CD8-positive, alpha-beta memory T cell (primary cell): Measurements from ENCODE around the gene IQCC. TPM values are rescaled to one million over a fixed set of nuclear protein-coding genes. Genes with fewer than 3 reads are reported as not detected.
A peak's percentile ranks its signal among the peaks of the same experiment; 100 is the strongest.

Experiments used
- CTCF ChIA-PET: fragments of 350-600 bp; sonication (Branson Sonifier 250); formaldehyde crosslinking; loops from one replicate; lab custom pipeline; 2021; ENCODE audit warnings: antibody characterized with exemption; lab: Charles Lee
- POLR2A ChIA-PET: fragments of 350-600 bp; sonication (Branson Sonifier 250); formaldehyde crosslinking; loops from one replicate; lab custom pipeline; 2021; ENCODE audit warnings: antibody characterized with exemption; lab: Charles Lee
- DNase-seq, 5 donors: peaks; one replicate each; pipeline versions ENCODE4 v3.0.0 to v3.0.0-alpha.2; 2020 to 2022; ENCODE audit warnings: mixed read lengths in 1 of 5
- H3K27ac ChIP-seq: one replicate; pipeline ENCODE4 v1.7.0; 2013; ENCODE audit warnings: low read depth, mild to moderate bottlenecking, low read length, moderate library complexity
- H3K27me3 ChIP-seq: 2 replicates; pipeline ENCODE4 v1.7.0; 2013; ENCODE audit warnings: low read length, mild to moderate bottlenecking; ENCODE audit not compliant: insufficient read depth, poor library complexity, severe bottlenecking
- H3K36me3 ChIP-seq: 2 replicates; pipeline ENCODE4 v1.7.0; 2013; ENCODE audit warnings: mild to moderate bottlenecking, low read length, moderate library complexity; ENCODE audit not compliant: insufficient read depth
- H3K4me1 ChIP-seq: 2 replicates; pipeline ENCODE4 v1.7.0; 2013; ENCODE audit warnings: mild to moderate bottlenecking, low read length, moderate library complexity; ENCODE audit not compliant: insufficient read depth
- H3K4me3 ChIP-seq: 2 replicates; pipeline ENCODE4 v1.7.0; 2013; ENCODE audit warnings: mild to moderate bottlenecking, low read length
- H3K9me3 ChIP-seq: 2 replicates; pipeline ENCODE4 v1.7.0; 2013; ENCODE audit warnings: mild to moderate bottlenecking, low read length
- H3K27ac Mint-ChIP-seq, 8 donors: one replicate each; pipeline ENCODE4 v1.8.0; 2020 to 2021; ENCODE audit warnings: mixed read lengths in 8 of 8, mild to moderate bottlenecking in 6 of 8, inconsistent platforms in 3 of 8, moderate library complexity in 3 of 8
- H3K27me3 Mint-ChIP-seq, 2 donors: one replicate each; pipeline ENCODE4 v1.8.0; 2020 to 2021; ENCODE audit warnings: mixed read lengths in 2 of 2, mild to moderate bottlenecking in 1 of 2, moderate library complexity in 1 of 2
- H3K36me3 Mint-ChIP-seq, 3 donors: one replicate each; pipeline ENCODE4 v1.8.0; 2020 to 2021; ENCODE audit warnings: mixed read lengths in 3 of 3, inconsistent platforms in 1 of 3, mild to moderate bottlenecking in 1 of 3
- H3K4me1 Mint-ChIP-seq, 3 donors: one replicate each; pipeline ENCODE4 v1.8.0; 2020 to 2021; ENCODE audit warnings: mixed read lengths in 3 of 3, inconsistent platforms in 1 of 3, mild to moderate bottlenecking in 1 of 3
- H3K4me3 Mint-ChIP-seq, 7 donors: one replicate each; pipeline ENCODE4 v1.8.0; 2020 to 2021; ENCODE audit warnings: mixed read lengths in 7 of 7, mild to moderate bottlenecking in 6 of 7, moderate library complexity in 4 of 7, inconsistent platforms in 2 of 7
- H3K9me3 Mint-ChIP-seq, 5 donors: one replicate each; pipeline ENCODE4 v1.8.0; 2020 to 2022; ENCODE audit warnings: mixed read lengths in 5 of 5, mild to moderate bottlenecking in 3 of 5, moderate library complexity in 2 of 5, inconsistent platforms in 1 of 5
- polyA plus RNA-seq: library from polyadenylated mRNA; unstranded; fragments of 300-500 nt; fragmentation: Illumina TruSeq; gene quantifications from one replicate; pipeline ENCODE4 v1.2.3, GENCODE V29; 2021
- total RNA-seq, 2 experiments: library from RNA; stranded (reverse); gene quantifications; one replicate each; pipeline ENCODE4 v1.2.3, GENCODE V29; 2021

The IQCC gene
- total and polyA plus RNA-seq, 3 experiments from 2014 or later, result 1.6 to 5.7 (median 5.6) TPM

- peaks cover 23% of the 10 kb centered on the region for H3K36me3 ChIP-seq
- no peak overlapping the region for H3K4me3 ChIP-seq
- peak overlapping the region in 2 of 8 donors; percentile 39 to 61 for H3K27ac Mint-ChIP-seq
- no peaks in the 10 kb centered on the region for H3K4me1 ChIP-seq
- CTCF ChIA-PET, result interaction anchor here (1.2 to 2.5 kb wide), 3 partner anchors 9 to 16 kb away, joined by 3 to 8 read pairs (median 4); no protein-coding TSS in a partner anchor
- H3K27me3 ChIP-seq, result no peaks in the 10 kb centered on the region
- no peaks in the 10 kb centered on the region for H3K9me3 Mint-ChIP-seq
- H3K36me3 Mint-ChIP-seq, result peaks cover 5 to 46% (median 14%) of the 10 kb centered on the region in 3 donors
- no peaks in the 10 kb centered on the region for H3K9me3 ChIP-seq
- no peak overlapping the region for H3K4me3 Mint-ChIP-seq
- H3K4me1 Mint-ChIP-seq, result peaks cover 4 to 13% (median 5%) of the 10 kb centered on the region in 3 donors
- POLR2A ChIA-PET, result no interaction called here
- no peak overlapping the region for H3K27ac ChIP-seq
- no peak for DNase-seq
- no peaks in the 10 kb centered on the region for H3K27me3 Mint-ChIP-seq
Measured at GRCh38 chr1:32231843-32232432, 26.5 kb downstream of the IQCC start.

- DNase-seq, result no peak
- Mint-ChIP-seq H3K36me3 (peaks cover 5 to 39% (median 10%) of the 10 kb centered on the region in 3 donors), H3K27ac (peak overlapping the region in 2 of 8 donors; percentile 39 to 48), H3K9me3 (no peaks in the 10 kb centered on the region), H3K4me1 (peaks cover 1 to 12% (median 3%) of the 10 kb centered on the region in 3 donors), H3K27me3 (no peaks in the 10 kb centered on the region), H3K4me3 (no peak overlapping the region)
- POLR2A ChIA-PET, result interaction anchor here (0.6 kb wide), 1 partner anchor 105 kb away, joined by 7 read pairs; no protein-coding TSS in a partner anchor
- Histone ChIP-seq H3K4me1 (no peaks in the 10 kb centered on the region), H3K27me3 (no peaks in the 10 kb centered on the region), H3K36me3 (peaks cover 18% of the 10 kb centered on the region), H3K27ac (no peak overlapping the region), H3K9me3 (no peaks in the 10 kb centered on the region), H3K4me3 (no peak overlapping the region)
- CTCF ChIA-PET, result interaction anchor here (1.9 to 2.5 kb wide), 2 partner anchors 8 to 16 kb away, joined by 4 to 8 read pairs; no protein-coding TSS in a partner anchor
Measured at GRCh38 chr1:32232558-32233304, 27.3 kb downstream of the IQCC start.

GRCh38 chr1:32234792-32235191 is 29.3 kb downstream of the IQCC start:
- no peak for DNase-seq
- H3K4me1 Mint-ChIP-seq, result peaks cover 0 to 5% (median 3%) of the 10 kb centered on the region in 3 donors
- ChIA-PET CTCF (interaction anchor here (1.2 to 7.2 kb wide), 3 partner anchors 14 to 19 kb away, joined by 5 to 77 read pairs (median 6); partner anchors contain the start of genes FAM167B and LCK), POLR2A (interaction anchor here (0.6 kb wide), 1 partner anchor 39 kb away, joined by 3 read pairs; no protein-coding TSS in a partner anchor)
- Histone ChIP-seq H3K4me1 (peaks cover under 1% of the 10 kb centered on the region), H3K36me3 (peaks cover 7% of the 10 kb centered on the region), H3K27me3 (no peaks in the 10 kb centered on the region), H3K4me3 (no peak overlapping the region), H3K9me3 (no peaks in the 10 kb centered on the region), H3K27ac (no peak overlapping the region)
- no peak overlapping the region for H3K4me3 Mint-ChIP-seq
- H3K27ac Mint-ChIP-seq, result no peak overlapping the region
- H3K36me3 Mint-ChIP-seq, result peaks cover 0 to 22% (median 0%) of the 10 kb centered on the region in 3 donors
- H3K9me3 Mint-ChIP-seq, result no peaks in the 10 kb centered on the region
- no peaks in the 10 kb centered on the region for H3K27me3 Mint-ChIP-seq

GRCh38 chr1:32239337-32239736 is 33.9 kb downstream of the IQCC start:
- H3K36me3 ChIP-seq, result no peaks in the 10 kb centered on the region
- Mint-ChIP-seq H3K9me3 (no peaks in the 10 kb centered on the region), H3K4me1 (peaks cover 5 to 32% (median 6%) of the 10 kb centered on the region in 3 donors), H3K27me3 (no peaks in the 10 kb centered on the region), H3K36me3 (peaks cover 0 to 2% (median 0%) of the 10 kb centered on the region in 3 donors), H3K27ac (peak overlapping the region in 2 of 8 donors; percentile 68 to 89), H3K4me3 (peak overlapping the region; percentile 89 to 94 (median 92))
- DNase-seq, result no peak
- ChIA-PET POLR2A (interaction anchor here (0.6 to 2.6 kb wide), 4 partner anchors 35 to 96 kb away, joined by 3 to 17 read pairs (median 6); partner anchors contain the start of genes HDAC1 and MARCKSL1), CTCF (interaction anchor here (1.4 to 7.2 kb wide), 7 partner anchors 10 to 133 kb away, joined by 4 to 77 read pairs (median 9); partner anchors contain the start of genes FAM167B, HDAC1 and LCK)
- H3K4me1 ChIP-seq, result peaks cover 16% of the 10 kb centered on the region
- H3K27ac ChIP-seq, result no peak overlapping the region
- H3K4me3 ChIP-seq, result no peak overlapping the region
- no peaks in the 10 kb centered on the region for H3K27me3 ChIP-seq
- no peaks in the 10 kb centered on the region for H3K9me3 ChIP-seq

GRCh38 chr1:32239790-32240139 is 34.3 kb downstream of the IQCC start:
- peak overlapping the region; percentile 89 to 94 (median 92) for H3K4me3 Mint-ChIP-seq
- peak overlapping the region in 2 of 8 donors; percentile 71 to 88 for H3K27ac Mint-ChIP-seq
- ChIA-PET POLR2A (interaction anchor here (0.6 to 2.6 kb wide), 9 partner anchors 9 to 96 kb away, joined by 3 to 31 read pairs (median 4); partner anchors contain the start of genes CCDC28B, HDAC1, LCK and MARCKSL1), CTCF (interaction anchor here (0.7 to 7.2 kb wide), 21 partner anchors 8 to 138 kb away, joined by 3 to 77 read pairs (median 5); partner anchors contain the start of genes CCDC28B, FAM167B, HDAC1 and LCK)
- H3K9me3 Mint-ChIP-seq, result no peaks in the 10 kb centered on the region
- no peaks in the 10 kb centered on the region for H3K27me3 ChIP-seq
- H3K4me3 ChIP-seq, result peak overlapping the region; percentile 96
- no peaks in the 10 kb centered on the region for H3K27me3 Mint-ChIP-seq
- no peaks in the 10 kb centered on the region for H3K9me3 ChIP-seq
- H3K4me1 Mint-ChIP-seq, result peaks cover 5 to 32% (median 6%) of the 10 kb centered on the region in 3 donors
- peaks cover 0 to 2% (median 0%) of the 10 kb centered on the region in 3 donors for H3K36me3 Mint-ChIP-seq
- H3K36me3 ChIP-seq, result no peaks in the 10 kb centered on the region
- DNase-seq, result no peak
- H3K27ac ChIP-seq, result no peak overlapping the region
- H3K4me1 ChIP-seq, result peaks cover 16% of the 10 kb centered on the region

GRCh38 chr1:32240140-32240951 is 34.9 kb downstream of the IQCC start:
- Mint-ChIP-seq H3K27ac (peak overlapping the region in 7 of 8 donors; percentile 56 to 88 (median 80)), H3K4me1 (peaks cover 5 to 32% (median 6%) of the 10 kb centered on the region in 3 donors)

More at GRCh38 chr1:32240140-32240951, 34.9 kb downstream of the IQCC start:
- H3K27me3 Mint-ChIP-seq, result no peaks in the 10 kb centered on the region
- H3K9me3 Mint-ChIP-seq, result no peaks in the 10 kb centered on the region
- H3K36me3 Mint-ChIP-seq, result peaks cover 0 to 2% (median 0%) of the 10 kb centered on the region in 3 donors
- H3K27ac ChIP-seq, result peak overlapping the region; percentile 24
- H3K4me3 Mint-ChIP-seq, result peak overlapping the region; percentile 89 to 94 (median 92)
- H3K36me3 ChIP-seq, result no peaks in the 10 kb centered on the region
- CTCF ChIA-PET, result interaction anchor here (0.7 to 7.2 kb wide), 35 partner anchors 8 to 137 kb away, joined by 3 to 77 read pairs (median 4); partner anchors contain the start of genes CCDC28B, FAM167B, HDAC1 and IQCC
- peak overlapping the region; percentile 96 for H3K4me3 ChIP-seq
- H3K4me1 ChIP-seq, result peaks cover 16% of the 10 kb centered on the region
- DNase-seq, result peak; percentile 58 to 76 (median 62)
- no peaks in the 10 kb centered on the region for H3K9me3 ChIP-seq
- POLR2A ChIA-PET, result interaction anchor here (0.5 to 2.6 kb wide), 16 partner anchors 8 to 143 kb away, joined by 3 to 31 read pairs (median 4); partner anchors contain the start of genes CCDC28B, HDAC1, LCK and MARCKSL1
- no peaks in the 10 kb centered on the region for H3K27me3 ChIP-seq
